GM12878 (cell line): ENCODE measurements around the gene ZIC2. TPM values are rescaled to one million over a fixed set of nuclear protein-coding genes. Genes with fewer than 3 reads are reported as not detected.

Experiments
- ATAC-seq: fragments of 200-7000 bp; cut with Tn5 transposase; 3 replicates; pipeline ENCODE4 v1.9.1; 2020; ENCODE audit warnings: mild to moderate bottlenecking, moderate library complexity
- BruUV-seq: library from RNA; stranded (reverse); fragments of 400-500 nt; replicated peaks from 2 replicates; lab custom pipeline; 2021; lab: Mats Ljungman, UMichigan
- CTCF ChIA-PET: fragments of 300-600 bp; sonication (Branson Sonifier 250); formaldehyde crosslinking; extraction: SDS; loops from one replicate; lab custom pipeline; 2021; ENCODE audit warnings: inconsistent platforms; lab: Yijun Ruan, JAX
- POLR2A ChIA-PET: fragments of 350-600 bp; formaldehyde crosslinking; extraction: SDS; loops from one replicate; lab custom pipeline; 2021; ENCODE audit warnings: inconsistent platforms; lab: Charles Lee
- RAD21 ChIA-PET: fragments of 300-600 bp; sonication (Branson Sonifier 250); formaldehyde crosslinking; loops from one replicate; lab custom pipeline; 2023; ENCODE audit warnings: antibody characterized with exemption; ENCODE audit not compliant: unreplicated experiment; lab: Charles Lee
- SMC1A ChIA-PET: fragments of 300-600 bp; sonication (Branson Sonifier 250); formaldehyde crosslinking; loops from one replicate; lab custom pipeline; 2023; ENCODE audit not compliant: unreplicated experiment, uncharacterized antibody; lab: Charles Lee
- DNase-seq: peaks from one replicate; pipeline ENCODE4 v3.0.0-alpha.2; 2011; ENCODE audit warnings: low read depth, low spot score
- FAIRE-seq: peaks from 3 replicates; lab custom pipeline; 2011; peaks lifted over from hg19 to GRCh38; lab: Jason Lieb, UNC
- H2AFZ ChIP-seq: 2 replicates; pipeline ENCODE4 v1.6.0; 2011; ENCODE audit warnings: low read depth, low read length, control low read depth; ENCODE audit not compliant: control insufficient read depth
- H3K27ac ChIP-seq: 2 replicates; pipeline ENCODE4 v1.5.1; 2011; ENCODE audit warnings: control low read depth; ENCODE audit not compliant: control insufficient read depth, insufficient read depth
- H3K27me3 ChIP-seq, 2 experiments: replicated peaks in 1 of 2; 2 replicates each; pipeline versions ENCODE4 v1.6.0 to v1.6.1; 2011; ENCODE audit warnings: low read length in 1 of 2; ENCODE audit not compliant: control insufficient read depth in 2 of 2, insufficient read depth in 2 of 2
- H3K36me3 ChIP-seq, 2 experiments: 2 replicates each; pipeline ENCODE4 v1.5.1; 2011; ENCODE audit warnings: low read length in 1 of 2; ENCODE audit not compliant: control insufficient read depth in 2 of 2, insufficient read depth in 2 of 2
- H3K4me1 ChIP-seq: 2 replicates; pipeline ENCODE4 v1.6.1; 2011; ENCODE audit warnings: mild to moderate bottlenecking, low read length, moderate library complexity, mixed read lengths; ENCODE audit not compliant: control insufficient read depth, insufficient read depth
- H3K4me2 ChIP-seq: 2 replicates; pipeline ENCODE4 v1.6.0; 2011; ENCODE audit warnings: control low read depth; ENCODE audit not compliant: control insufficient read depth, insufficient read depth
- H3K4me3 ChIP-seq: fragments of 200-600 bp; sonication (generic); 2 replicates; pipeline ENCODE4 v1.5.1; 2016
- H3K79me2 ChIP-seq: 2 replicates; pipeline ENCODE4 v1.6.0; 2011; ENCODE audit warnings: low read length; ENCODE audit not compliant: control insufficient read depth, insufficient read depth
- H3K9ac ChIP-seq: 2 replicates; pipeline ENCODE4 v1.8.0; 2011; ENCODE audit warnings: low read length, control low read depth, mixed read lengths; ENCODE audit not compliant: control insufficient read depth, insufficient read depth
- H3K9me3 ChIP-seq: replicated peaks from 3 replicates; pipeline ENCODE4 v1.5.1; 2011; ENCODE audit warnings: mild to moderate bottlenecking, low read length; ENCODE audit not compliant: control insufficient read depth, insufficient read depth
- H4K20me1 ChIP-seq: 2 replicates; pipeline ENCODE4 v1.6.0; 2011; ENCODE audit not compliant: control insufficient read depth, insufficient read depth
- BMI1 ChIP-seq: fragments of 450-650 bp; IDR thresholded peaks from 2 replicates; pipeline ENCODE4 v1.6.1; 2016; ENCODE audit warnings: mild to moderate bottlenecking, moderate library complexity, borderline replicate concordance
- HDAC6 ChIP-seq: fragments of 200-600 bp; sonication (generic); IDR thresholded peaks from one replicate; pipeline ENCODE4 v1.8.0; 2017; ENCODE audit warnings: antibody characterized with exemption; ENCODE audit not compliant: unreplicated experiment
- NFIC ChIP-seq: IDR thresholded peaks from 2 replicates; pipeline ENCODE4 v1.6.1; 2012; ENCODE audit warnings: low read depth, mild to moderate bottlenecking, inconsistent platforms, low read length, moderate library complexity
- NFXL1 ChIP-seq: fragments of 450-650 bp; IDR thresholded peaks from 2 replicates; pipeline ENCODE4 v1.6.1; 2017; ENCODE audit warnings: antibody characterized with exemption, mild to moderate bottlenecking, borderline replicate concordance
- TCF12 ChIP-seq: IDR thresholded peaks from 2 replicates; pipeline ENCODE4 v1.6.1; 2011; ENCODE audit warnings: low read depth, mild to moderate bottlenecking, low read length
- WGBS: methylation state at CpG from one replicate; pipeline ENCODE4 v1.1.6; 2016; ENCODE audit warnings: low lambda C conversion rate; ENCODE audit not compliant: insufficient replicate concordance, insufficient coverage; ENCODE audit errors: missing lambda C conversion rate; 5-methylcytosine and 5-hydroxymethylcytosine counted together
- in situ Hi-C: fragments of 300-500 bp; cut with MboI; formaldehyde crosslinking; loops from 9 replicates; pipeline ENCODE4 v1.14.3; 2018; ENCODE audit warnings: mixed read lengths
- intact Hi-C: fragments of 100-400 bp; cut with micrococcal nuclease; formaldehyde crosslinking; loops from one replicate; pipeline ENCODE4 v1.14.2; 2022; ENCODE audit not compliant: unreplicated experiment
- polyA plus RNA-seq, 11 experiments: library from polyadenylated mRNA; depleted of rRNA in 4 of 11; unstranded in 6 of 11; stranded (reverse) in 5 of 11; fragments of >200 nt; fragmentation: Nextera tagmentation in 4 of 11; fragmentation: Illumina TruSeq in 1 of 11; extraction: Ambion mirVana in 4 of 11; extraction: Trizol in 1 of 11; gene quantifications; 1 replicate in 1 of 11; 2 replicates in 10 of 11; pipeline versions ENCODE4 v1.2.1 to v1.2.3, GENCODE V29; 2011 to 2016; ENCODE audit warnings: inconsistent platforms in 2 of 11, missing spikeins in 2 of 11, low read depth in 1 of 11
- total RNA-seq, 4 experiments: library from RNA; depleted of rRNA in 3 of 4; stranded (reverse); fragments of >200 nt in 3 of 4; fragmentation: Illumina TruSeq in 1 of 4; extraction: Trizol in 1 of 4; gene quantifications; 2 replicates each; pipeline versions ENCODE4 v1.2.1 to v1.2.3, GENCODE V29; 2013 to 2021

ZIC2 gene
- total and polyA plus RNA-seq, 10 of the 15 experiments (the other 5 are each of a cell fraction or from before 2014, with no cell fraction given), result 0.05 TPM; not detected in 8

GRCh38 chr13:99995104-99995588 lies 13.6 kb downstream of the ZIC2 start (continued):
- TF ChIP-seq HDAC6, result no peak

- DNase-seq, result no peak
- Histone ChIP-seq H3K4me2 (peak overlapping the region; percentile 2; the same call in 1 of the 2 replicates), H3K79me2 (no peaks in the 10 kb centered on the region), H3K27me3 (peaks cover 7 to 29% of the 10 kb centered on the region in 2 experiments), H4K20me1 (no peaks in the 10 kb centered on the region), H3K27ac (no peak overlapping the region), H3K36me3 (no peaks in the 10 kb centered on the region), H3K4me1 (no peaks in the 10 kb centered on the region), H3K9ac (no peak overlapping the region), H2AFZ (no peak overlapping the region), H3K9me3 (peaks cover 1% of the 10 kb centered on the region; the same call in 2 of the 3 replicates), H3K4me3 (no peak overlapping the region)
- SMC1A ChIA-PET, result no interaction called here
- RAD21 ChIA-PET, result no interaction called here
- BruUV-seq, result no TSS peak
- POLR2A ChIA-PET, result no interaction called here
- no peak for FAIRE-seq
- CTCF ChIA-PET, result interaction anchor here (0.6 to 1.0 kb wide), 2 partner anchors 22 to 240 kb away, joined by 3 read pairs; no protein-coding TSS in a partner anchor
- WGBS, result 24% methylated on average over 21 of the region's 21 CpGs
- in situ Hi-C loops, result no loop called here
- no peak for ATAC-seq
- TF ChIP-seq NFIC (peak; percentile 35; the same call in 1 of the 2 replicates), BMI1 (peak; percentile 94), TCF12 (no peak), NFXL1 (no peak)
- intact Hi-C loops, result no loop called here
Measured at GRCh38 chr13:99995589-99996380, 14.2 kb downstream of the ZIC2 start.
